HepG2 (cell line): ENCODE results near the gene SLC43A1. TPM values are rescaled to one million over a fixed set of nuclear protein-coding genes. Genes with fewer than 3 reads are reported as not detected.

ENCODE experiments used
- ELF1 ChIP-seq: sonication (generic); formaldehyde crosslinking; IDR thresholded peaks from 2 replicates; pipeline ENCODE4 v1.4.0; 2020; ENCODE audit warnings: missing genetic modification reagents
- ELF3 ChIP-seq: IDR thresholded peaks from 2 replicates; pipeline ENCODE4 v1.6.1; 2016; ENCODE audit warnings: missing genetic modification reagents, missing compliant biosample characterization
- MTF2 ChIP-seq: sonication (generic); formaldehyde crosslinking; IDR thresholded peaks from 2 replicates; pipeline ENCODE4 v1.5.0; 2020; ENCODE audit warnings: missing genetic modification reagents, borderline replicate concordance
- MXI1 ChIP-seq: IDR thresholded peaks from 3 replicates; pipeline ENCODE4 v1.6.1; 2012; ENCODE audit warnings: low read depth, low read length, inconsistent platforms, borderline replicate concordance
- NR2F1 ChIP-seq, 2 experiments: fragments of 450-650 bp in 1 of 2; formaldehyde crosslinking in 1 of 2; IDR thresholded peaks; 2 replicates each; pipeline versions ENCODE4 v1.5.0 to v1.6.1; 2016 to 2020; ENCODE audit warnings: mild to moderate bottlenecking in 1 of 2, missing compliant biosample characterization in 1 of 2, missing genetic modification reagents in 1 of 2, moderate library complexity in 1 of 2
- PRPF4 ChIP-seq: fragments of 200-400 bp; formaldehyde crosslinking; IDR thresholded peaks from 2 replicates; pipeline ENCODE4 v1.6.1; 2016; ENCODE audit warnings: low read length, low read depth; ENCODE audit not compliant: poor library complexity, severe bottlenecking
- SMC3 ChIP-seq: IDR thresholded peaks from 2 replicates; pipeline ENCODE4 v1.6.1; 2011; ENCODE audit warnings: low read length, improper control_type of control experiment
- TEAD3 ChIP-seq: optimal IDR thresholded peaks from 2 replicates; pipeline ENCODE3; 2016; ENCODE audit warnings: borderline replicate concordance
- U2AF1 ChIP-seq: fragments of 200-400 bp; formaldehyde crosslinking; optimal IDR thresholded peaks from 2 replicates; pipeline ENCODE3; 2017; ENCODE audit warnings: mild to moderate bottlenecking, low read depth, low read length
- ZC3H13 ChIP-seq: sonication (generic); formaldehyde crosslinking; IDR thresholded peaks from 2 replicates; pipeline ENCODE4 v1.8.1; 2023; ENCODE audit warnings: mild to moderate bottlenecking, missing genetic modification reagents, moderate library complexity
- ZHX2 ChIP-seq, 2 experiments: sonication (generic) in 1 of 2; formaldehyde crosslinking in 1 of 2; IDR thresholded peaks; 2 replicates each; pipeline versions ENCODE4 v1.6.1 to v1.9.0; 2014 to 2022; ENCODE audit warnings: antibody characterized with exemption in 1 of 2, borderline replicate concordance in 1 of 2, inconsistent platforms in 1 of 2, low read depth in 1 of 2, missing genetic modification reagents in 1 of 2
- ZNF510 ChIP-seq: sonication (generic); formaldehyde crosslinking; IDR thresholded peaks from 2 replicates; pipeline ENCODE4 v1.4.0; 2020; ENCODE audit warnings: low read depth, mild to moderate bottlenecking, missing genetic modification reagents
- ZNF567 ChIP-seq: sonication (generic); formaldehyde crosslinking; IDR thresholded peaks from 2 replicates; pipeline ENCODE4 v1.8.1; 2023; ENCODE audit warnings: mild to moderate bottlenecking, missing genetic modification reagents, borderline replicate concordance
- ZNF616 ChIP-seq: sonication (generic); formaldehyde crosslinking; IDR thresholded peaks from 2 replicates; pipeline ENCODE4 v1.5.0; 2020; ENCODE audit warnings: low read depth, mild to moderate bottlenecking, missing genetic modification reagents
- ZNF652 ChIP-seq: IDR thresholded peaks from 2 replicates; pipeline ENCODE4 v1.6.1; 2016; ENCODE audit warnings: low read depth, borderline replicate concordance
- ZNF772 ChIP-seq: sonication (generic); formaldehyde crosslinking; IDR thresholded peaks from 2 replicates; pipeline ENCODE4 v1.5.0; 2020; ENCODE audit warnings: mild to moderate bottlenecking, missing genetic modification reagents
- polyA plus RNA-seq, 8 experiments: library from polyadenylated mRNA; depleted of rRNA in 3 of 8; stranded (reverse) in 7 of 8; unstranded in 1 of 8; fragments of >200 nt; fragmentation: Illumina TruSeq in 4 of 8; extraction: Trizol in 4 of 8; gene quantifications; 2 replicates each; pipeline versions ENCODE4 v1.2.1 to v1.2.3, GENCODE V29; 2011 to 2016; ENCODE audit warnings: low read depth in 4 of 8, missing spikeins in 1 of 8, mixed read lengths in 1 of 8; ENCODE audit not compliant: insufficient read depth in 1 of 8
- total RNA-seq, 5 experiments: library from RNA; depleted of rRNA; stranded (reverse); fragments of >200 nt; fragmentation: Illumina TruSeq; extraction: Trizol; gene quantifications; 2 replicates each; pipeline ENCODE4 v1.2.3, GENCODE V29; 2016; ENCODE audit warnings: low read depth in 1 of 5
- TF ChIP-seq, protein P1 (sequence below): sonication (generic); formaldehyde crosslinking; IDR thresholded peaks from 2 replicates; pipeline ENCODE4 v1.8.0; 2022; ENCODE audit warnings: low read depth, missing genetic modification reagents
- TF ChIP-seq, protein P2 (sequence below): sonication (generic); formaldehyde crosslinking; IDR thresholded peaks from 2 replicates; pipeline ENCODE4 v1.8.1; 2023; ENCODE audit warnings: missing genetic modification reagents, mild to moderate bottlenecking, borderline replicate concordance
- TF ChIP-seq, protein P3 (sequence below): sonication (generic); formaldehyde crosslinking; conservative IDR thresholded peaks from 2 replicates; pipeline ENCODE4 v1.8.0; 2022; ENCODE audit warnings: mild to moderate bottlenecking, moderate library complexity, missing genetic modification reagents

Gene SLC43A1
- total and polyA plus RNA-seq, 2 of the 13 experiments (the other 11 are each of a cell fraction or from before 2014, with no cell fraction given), result 72.3 to 87.6 TPM

DNA sequence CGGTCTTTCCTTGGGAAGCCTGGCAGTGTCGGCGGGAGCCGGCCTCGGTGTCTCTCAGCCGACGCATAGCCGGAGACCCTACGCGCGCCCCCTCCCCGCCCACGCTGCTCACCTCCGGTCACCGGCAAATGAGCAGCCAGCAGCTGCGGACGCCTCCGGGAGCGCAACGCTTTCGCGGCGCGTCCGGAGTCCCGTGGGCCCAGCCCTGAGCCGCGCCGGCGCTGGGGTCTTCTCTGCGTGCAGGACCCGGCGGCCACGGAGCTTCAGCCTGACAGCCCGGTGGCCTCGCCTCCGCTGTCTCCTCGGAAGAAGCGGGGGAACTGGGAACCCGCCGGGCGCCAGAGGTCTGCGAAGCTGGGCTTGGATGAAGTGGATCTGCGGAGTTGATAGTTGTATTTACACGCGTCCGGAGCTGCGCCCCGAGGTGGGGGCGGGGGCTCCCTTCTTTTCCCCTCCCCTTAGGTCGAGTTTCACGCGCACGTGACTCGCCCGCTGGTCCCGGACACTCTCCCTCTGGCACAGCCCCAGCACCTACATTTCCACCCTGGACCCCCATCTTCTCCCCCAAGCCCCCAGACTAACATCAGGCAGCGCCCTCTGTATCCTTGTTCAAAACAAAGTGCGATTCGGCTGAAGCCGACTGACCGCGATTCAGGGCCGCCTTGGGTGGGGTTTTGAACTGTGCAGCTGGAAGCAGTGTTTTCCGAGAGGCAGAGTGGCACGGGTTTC is at the start of gene SLC43A1 (continued):
- TF ChIP-seq ZNF567 (CRISPR knock-in tag) (no peak), U2AF1 (no peak), NR2F1 (CRISPR knock-in tag; IDR thresholded peaks at IDR 0.05) (no peak), ZC3H13 (CRISPR knock-in tag) (no peak; the same call in 1 of the 2 replicates), MXI1 (no peak; the same call in 2 of the 3 replicates), ZNF510 (CRISPR knock-in tag) (no peak), MTF2 (CRISPR knock-in tag) (no peak), ZNF616 (CRISPR knock-in tag) (no peak), ELF3 (CRISPR knock-in tag) (0 out of 2 replicates have a peak, but pooled peaks have one; percentile 15), ZHX2 (IDR thresholded peaks at IDR 0.05; ENCODE audit: low read depth) (no peak), ZHX2 (CRISPR knock-in tag; IDR thresholded peaks at IDR 0.05; ENCODE audit: borderline replicate concordance) (no peak), TEAD3 (no peak), ZNF772 (CRISPR knock-in tag) (no peak), ZNF652 (CRISPR knock-in tag) (no peak), PRPF4 (no peak), SMC3 (no peak), ELF1 (CRISPR knock-in tag) (no peak)
- TF ChIP-seq, protein P1, sequence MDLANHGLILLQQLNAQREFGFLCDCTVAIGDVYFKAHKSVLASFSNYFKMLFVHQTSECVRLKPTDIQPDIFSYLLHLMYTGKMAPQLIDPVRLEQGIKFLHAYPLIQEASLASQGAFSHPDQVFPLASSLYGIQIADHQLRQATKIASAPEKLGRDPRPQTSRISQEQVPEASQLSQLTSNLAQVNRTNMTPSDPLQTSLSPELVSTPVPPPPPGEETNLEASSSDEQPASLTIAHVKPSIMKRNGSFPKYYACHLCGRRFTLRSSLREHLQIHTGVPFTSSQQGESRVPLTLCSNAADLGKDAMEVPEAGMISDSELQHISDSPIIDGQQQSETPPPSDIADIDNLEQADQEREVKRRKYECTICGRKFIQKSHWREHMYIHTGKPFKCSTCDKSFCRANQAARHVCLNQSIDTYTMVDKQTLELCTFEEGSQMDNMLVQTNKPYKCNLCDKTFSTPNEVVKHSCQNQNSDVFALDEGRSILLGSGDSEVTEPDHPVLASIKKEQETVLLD (CRISPR knock-in tag), result no peak
- TF ChIP-seq, protein P2, sequence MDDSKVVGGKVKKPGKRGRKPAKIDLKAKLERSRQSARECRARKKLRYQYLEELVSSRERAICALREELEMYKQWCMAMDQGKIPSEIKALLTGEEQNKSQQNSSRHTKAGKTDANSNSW (CRISPR knock-in tag), result no peak
- TF ChIP-seq, protein P3, sequence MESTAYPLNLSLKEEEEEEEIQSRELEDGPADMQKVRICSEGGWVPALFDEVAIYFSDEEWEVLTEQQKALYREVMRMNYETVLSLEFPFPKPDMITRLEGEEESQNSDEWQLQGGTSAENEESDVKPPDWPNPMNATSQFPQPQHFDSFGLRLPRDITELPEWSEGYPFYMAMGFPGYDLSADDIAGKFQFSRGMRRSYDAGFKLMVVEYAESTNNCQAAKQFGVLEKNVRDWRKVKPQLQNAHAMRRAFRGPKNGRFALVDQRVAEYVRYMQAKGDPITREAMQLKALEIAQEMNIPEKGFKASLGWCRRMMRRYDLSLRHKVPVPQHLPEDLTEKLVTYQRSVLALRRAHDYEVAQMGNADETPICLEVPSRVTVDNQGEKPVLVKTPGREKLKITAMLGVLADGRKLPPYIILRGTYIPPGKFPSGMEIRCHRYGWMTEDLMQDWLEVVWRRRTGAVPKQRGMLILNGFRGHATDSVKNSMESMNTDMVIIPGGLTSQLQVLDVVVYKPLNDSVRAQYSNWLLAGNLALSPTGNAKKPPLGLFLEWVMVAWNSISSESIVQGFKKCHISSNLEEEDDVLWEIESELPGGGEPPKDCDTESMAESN (CRISPR knock-in tag), result no peak; the same call in 1 of the 2 replicates
